ENCODE data around the gene NRP2.

NRP2 gene

DNA sequence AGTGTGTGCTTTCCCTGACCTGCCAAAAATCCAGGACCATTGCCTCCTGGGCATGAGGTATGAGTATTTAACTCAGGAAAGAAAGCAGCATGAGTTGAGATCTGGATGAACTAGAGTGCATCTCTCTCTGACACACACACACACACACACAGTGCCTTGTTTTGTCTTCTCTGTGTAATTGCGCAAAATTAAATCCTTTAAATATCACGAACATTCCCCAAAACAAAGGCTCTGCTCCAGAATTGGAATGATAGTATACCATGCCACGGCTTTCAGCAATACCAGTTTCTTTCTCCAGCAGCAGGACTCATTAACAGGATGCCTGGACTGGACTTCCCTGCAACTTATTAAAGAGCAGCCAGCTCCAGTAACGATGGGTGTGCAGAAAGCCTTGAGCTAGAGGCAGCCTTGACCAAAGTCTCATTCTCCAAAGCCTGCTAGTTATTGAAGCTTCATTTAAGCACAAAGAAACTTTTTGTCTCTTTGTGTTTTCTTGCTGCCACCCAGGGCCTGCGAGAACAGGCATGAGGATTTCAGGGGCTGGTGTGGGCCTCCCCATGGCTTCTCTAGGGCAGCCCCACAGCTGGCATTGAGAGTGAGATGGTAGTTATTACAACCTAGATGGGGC lies 101.7 kb downstream of the NRP2 start:
- TF ChIP-seq, protein P1, sequence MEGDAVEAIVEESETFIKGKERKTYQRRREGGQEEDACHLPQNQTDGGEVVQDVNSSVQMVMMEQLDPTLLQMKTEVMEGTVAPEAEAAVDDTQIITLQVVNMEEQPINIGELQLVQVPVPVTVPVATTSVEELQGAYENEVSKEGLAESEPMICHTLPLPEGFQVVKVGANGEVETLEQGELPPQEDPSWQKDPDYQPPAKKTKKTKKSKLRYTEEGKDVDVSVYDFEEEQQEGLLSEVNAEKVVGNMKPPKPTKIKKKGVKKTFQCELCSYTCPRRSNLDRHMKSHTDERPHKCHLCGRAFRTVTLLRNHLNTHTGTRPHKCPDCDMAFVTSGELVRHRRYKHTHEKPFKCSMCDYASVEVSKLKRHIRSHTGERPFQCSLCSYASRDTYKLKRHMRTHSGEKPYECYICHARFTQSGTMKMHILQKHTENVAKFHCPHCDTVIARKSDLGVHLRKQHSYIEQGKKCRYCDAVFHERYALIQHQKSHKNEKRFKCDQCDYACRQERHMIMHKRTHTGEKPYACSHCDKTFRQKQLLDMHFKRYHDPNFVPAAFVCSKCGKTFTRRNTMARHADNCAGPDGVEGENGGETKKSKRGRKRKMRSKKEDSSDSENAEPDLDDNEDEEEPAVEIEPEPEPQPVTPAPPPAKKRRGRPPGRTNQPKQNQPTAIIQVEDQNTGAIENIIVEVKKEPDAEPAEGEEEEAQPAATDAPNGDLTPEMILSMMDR (conservative IDR thresholded peaks at IDR 0.05; ENCODE audit: low read depth, low read length), result no peak
- no peak overlapping the region for H3K9ac ChIP-seq
- no peak overlapping the region for H3K27ac ChIP-seq
- no peak overlapping the region for H3K4me3 ChIP-seq (IDR thresholded peaks at IDR 0.05; ENCODE audit: insufficient read depth, low read depth, low read length)
- no peaks in the 10 kb centered on the region for H3K27me3 ChIP-seq (ENCODE audit: insufficient read depth, low read depth)
- no peak overlapping the region for H2AFZ ChIP-seq (ENCODE audit: low read depth)
- no peaks in the 10 kb centered on the region for H3K36me3 ChIP-seq (ENCODE audit: insufficient read depth)
- H3K4me1 ChIP-seq (ENCODE audit: low read depth, poor library complexity, severe bottlenecking), result no peaks in the 10 kb centered on the region
- H4K20me1 ChIP-seq (ENCODE audit: insufficient read depth), result no peaks in the 10 kb centered on the region
- H3K79me2 ChIP-seq (ENCODE audit: insufficient read depth, low read depth), result no peaks in the 10 kb centered on the region
- no peak overlapping the region for H3K4me2 ChIP-seq

GRCh38 chr2:205785507-205786260 lies 103.4 kb downstream of the NRP2 start:
- no peak overlapping the region for H3K9ac ChIP-seq
- TF ChIP-seq, protein P1 (conservative IDR thresholded peaks at IDR 0.05; ENCODE audit: low read depth, low read length), result no peak
- H3K27ac ChIP-seq, result no peak overlapping the region

DNA sequence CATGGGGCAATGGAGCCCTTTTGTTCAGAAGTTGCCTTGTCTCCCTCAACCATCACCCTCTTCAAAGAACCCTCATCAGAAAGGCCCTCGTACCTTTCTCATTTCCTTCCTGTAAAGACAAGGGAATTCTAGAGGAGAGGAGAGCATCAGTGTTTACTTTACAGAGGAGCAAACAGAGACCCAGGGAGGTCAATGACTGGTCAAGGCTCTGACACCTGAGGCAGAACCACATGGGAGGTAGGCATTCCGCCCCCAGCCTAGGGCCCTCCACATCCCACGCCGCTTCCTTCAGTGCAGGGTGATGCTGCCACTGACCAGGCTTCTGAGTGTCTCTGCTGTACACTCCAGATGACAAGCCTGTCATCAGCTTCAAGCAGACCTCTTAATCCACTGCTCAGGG lies 104.7 kb downstream of the NRP2 start:
- Histone ChIP-seq H2AFZ (ENCODE audit: low read depth) (no peak overlapping the region), H3K36me3 (ENCODE audit: insufficient read depth) (no peaks in the 10 kb centered on the region), H3K4me2 (no peak overlapping the region), H3K27ac (no peak overlapping the region), H3K79me2 (ENCODE audit: insufficient read depth, low read depth) (no peaks in the 10 kb centered on the region), H3K4me3 (IDR thresholded peaks at IDR 0.05; ENCODE audit: insufficient read depth, low read depth, low read length) (no peak overlapping the region), H3K27me3 (ENCODE audit: insufficient read depth, low read depth) (no peaks in the 10 kb centered on the region), H4K20me1 (ENCODE audit: insufficient read depth) (no peaks in the 10 kb centered on the region), H3K9ac (no peak overlapping the region), H3K4me1 (ENCODE audit: low read depth, poor library complexity, severe bottlenecking) (no peaks in the 10 kb centered on the region)
- TF ChIP-seq, protein P1 (conservative IDR thresholded peaks at IDR 0.05; ENCODE audit: low read depth, low read length), result no peak

More at GRCh38 chr2:205785507-205786260, 103.4 kb downstream of the NRP2 start:
- H3K4me2 ChIP-seq, result no peak overlapping the region
- no peaks in the 10 kb centered on the region for H3K4me1 ChIP-seq (ENCODE audit: low read depth, poor library complexity, severe bottlenecking)
- no peak overlapping the region for H2AFZ ChIP-seq (ENCODE audit: low read depth)
- H4K20me1 ChIP-seq (ENCODE audit: insufficient read depth), result no peaks in the 10 kb centered on the region
- no peak overlapping the region for H3K4me3 ChIP-seq (IDR thresholded peaks at IDR 0.05; ENCODE audit: insufficient read depth, low read depth, low read length)
- H3K79me2 ChIP-seq (ENCODE audit: insufficient read depth, low read depth), result no peaks in the 10 kb centered on the region
- H3K36me3 ChIP-seq (ENCODE audit: insufficient read depth), result no peaks in the 10 kb centered on the region
- H3K27me3 ChIP-seq (ENCODE audit: insufficient read depth, low read depth), result no peaks in the 10 kb centered on the region

DNA sequence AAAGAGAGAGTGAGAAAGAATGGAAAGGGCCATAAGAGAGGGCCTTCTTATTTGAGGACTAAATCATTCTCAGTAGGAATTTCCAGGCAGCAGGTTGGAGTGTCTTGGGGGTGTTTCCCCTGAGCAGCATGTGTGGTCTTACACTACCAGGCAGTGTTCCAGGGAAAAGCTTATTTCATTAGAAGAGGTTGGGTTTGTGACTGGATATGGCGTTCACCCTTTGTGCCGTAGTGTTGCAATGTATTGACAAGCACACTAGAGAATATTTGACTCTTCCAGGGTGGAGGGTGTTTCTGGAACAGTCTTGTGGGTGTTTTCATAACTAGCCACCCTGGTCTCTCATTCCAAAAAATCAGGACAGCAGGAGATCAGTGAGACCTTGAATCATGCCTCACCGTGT lies 105.5 kb downstream of the NRP2 start:
- no peak overlapping the region for H2AFZ ChIP-seq (ENCODE audit: low read depth)
- TF ChIP-seq, protein P1 (conservative IDR thresholded peaks at IDR 0.05; ENCODE audit: low read depth, low read length), result no peak
- H3K79me2 ChIP-seq (ENCODE audit: insufficient read depth, low read depth), result no peaks in the 10 kb centered on the region
- no peak overlapping the region for H3K9ac ChIP-seq
- H3K4me3 ChIP-seq (IDR thresholded peaks at IDR 0.05; ENCODE audit: insufficient read depth, low read depth, low read length), result no peak overlapping the region
- no peak overlapping the region for H3K4me2 ChIP-seq
- no peaks in the 10 kb centered on the region for H3K36me3 ChIP-seq (ENCODE audit: insufficient read depth)
- H4K20me1 ChIP-seq (ENCODE audit: insufficient read depth), result no peaks in the 10 kb centered on the region
- no peaks in the 10 kb centered on the region for H3K27me3 ChIP-seq (ENCODE audit: insufficient read depth, low read depth)
- H3K4me1 ChIP-seq (ENCODE audit: low read depth, poor library complexity, severe bottlenecking), result no peaks in the 10 kb centered on the region
- H3K27ac ChIP-seq, result no peak overlapping the region

Data from KMS-11 (cell line).